OCI-LY7 (cell line): Measurements from ENCODE around the gene MYBBP1A.

Source experiments
- CTCF ChIP-seq: fragments of 200-600 bp; sonication (generic); conservative IDR thresholded peaks from 2 replicates; pipeline ENCODE4 v1.5.1; 2014; ENCODE audit warnings: mild to moderate bottlenecking, antibody characterized with exemption, low read length, moderate library complexity, mixed read lengths
- EZH2phosphoT487 ChIP-seq: fragments of 200-600 bp; sonication (generic); IDR thresholded peaks from 2 replicates; pipeline ENCODE4 v1.6.1; 2018; ENCODE audit warnings: low read depth, borderline replicate concordance, mild to moderate bottlenecking, mixed run types, antibody characterized with exemption, low read length, moderate library complexity, mixed read lengths

- TF ChIP-seq CTCF, result no peak
- TF ChIP-seq EZH2phosphoT487, result no peak
These were observed 36.3 kb upstream of the MYBBP1A start for GRCh38 chr17:4591529-4591928.
